CD4-positive, alpha-beta T cell treated with Interferon alpha-2 for 1 hour (primary cell): ENCODE results near the gene MMP7.

Source experiments
- DNase-seq, 2 donors: peaks; one replicate each; pipeline ENCODE4 v3.0.0-alpha.2; 2020 to 2022

MMP7 gene

GRCh38 chr11:102530558-102530957 lies at the start of gene MMP7:
Gene MMP7, minus strand, starts transcription at chr11:102530747. Its CDS starts 47 bp downstream, at chr11:102530700.
- DNase-seq = no peak

- no peak for DNase-seq
Measured at GRCh38 chr11:102577723-102578122, 47.2 kb upstream of the MMP7 start.

DNA sequence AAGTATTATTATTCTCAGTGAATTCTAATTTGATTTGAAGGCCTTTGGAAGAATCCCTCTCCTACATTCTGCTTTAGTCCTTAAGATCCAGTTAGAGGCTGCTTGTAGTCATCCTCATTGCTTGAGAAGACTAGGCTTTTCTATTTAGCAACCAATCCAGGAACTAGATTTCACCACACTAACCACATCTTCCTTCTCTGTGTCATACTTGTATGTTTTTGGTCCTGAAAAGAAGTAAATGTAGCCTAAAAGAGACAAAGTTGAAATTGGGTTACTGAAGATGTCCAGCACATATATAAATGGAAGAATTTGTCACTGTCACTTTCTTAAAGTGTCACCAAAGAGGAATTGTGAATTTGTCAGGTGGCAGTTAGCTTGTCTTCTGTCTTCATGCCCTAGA lies 46.6 kb upstream of the MMP7 start:
- peak in 1 of 2 donors; percentile 25 for DNase-seq

DNA sequence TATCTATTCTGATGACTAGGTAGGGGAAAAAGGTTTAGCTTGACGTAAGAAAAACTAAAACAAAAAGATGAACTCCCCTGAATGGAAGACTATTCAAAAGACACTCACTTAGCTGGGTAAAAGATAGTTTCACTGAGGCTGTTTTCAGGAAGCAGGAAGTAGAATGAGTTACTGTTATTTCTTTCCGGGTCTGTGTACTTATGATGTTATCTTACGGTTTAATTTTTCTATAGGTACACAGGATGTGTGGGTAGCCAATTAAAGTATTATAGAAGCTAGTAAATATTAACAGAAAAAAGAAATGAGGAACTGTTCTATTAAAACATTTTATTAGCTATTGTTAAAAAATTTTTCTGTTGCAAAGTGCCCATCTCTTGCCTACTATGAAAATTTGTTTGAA lies 45.8 kb upstream of the MMP7 start:
- peak in 1 of 2 donors; percentile 12 for DNase-seq

DNA sequence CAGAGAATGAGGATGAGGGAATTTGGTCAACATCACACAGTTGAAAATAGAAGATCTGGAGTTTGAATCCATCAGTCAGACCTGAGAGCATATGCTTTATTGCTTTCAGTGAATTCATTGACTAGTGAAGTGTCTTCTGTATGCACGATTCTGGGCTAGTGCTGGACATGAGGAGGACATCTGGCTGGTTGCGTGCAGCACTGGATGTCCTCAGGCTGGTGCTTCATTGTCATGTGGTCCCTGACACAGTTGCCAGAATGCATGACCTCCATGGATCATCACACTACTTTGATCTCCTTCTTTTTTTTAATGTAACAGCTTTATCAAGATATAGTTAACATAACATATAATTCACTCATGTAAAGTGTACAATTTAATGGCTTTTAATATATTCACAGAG lies 44.5 kb upstream of the MMP7 start:
- DNase-seq = no peak

DNA sequence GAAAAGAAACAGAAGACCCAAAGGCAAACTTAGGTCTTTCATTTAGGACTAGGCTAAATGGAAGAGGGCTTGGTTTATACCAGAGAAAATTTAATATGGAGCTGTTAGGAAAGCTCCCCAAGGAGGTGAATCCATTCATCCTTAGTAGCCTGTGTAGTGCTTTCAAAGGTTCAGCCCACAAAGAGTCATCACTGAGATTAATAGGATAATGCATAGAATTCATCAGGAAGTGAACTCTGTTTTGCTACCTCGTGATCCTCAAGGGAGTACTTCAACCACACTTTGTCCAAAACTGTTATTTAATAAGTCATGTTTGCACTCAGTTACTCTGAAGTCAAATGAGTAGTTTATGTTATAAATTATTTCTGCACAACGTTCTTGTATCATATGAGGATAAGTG lies 43.3 kb upstream of the MMP7 start:
- no peak for DNase-seq

GRCh38 chr11:102572554-102573220 lies 42.1 kb upstream of the MMP7 start:
- DNase-seq = no peak

DNA sequence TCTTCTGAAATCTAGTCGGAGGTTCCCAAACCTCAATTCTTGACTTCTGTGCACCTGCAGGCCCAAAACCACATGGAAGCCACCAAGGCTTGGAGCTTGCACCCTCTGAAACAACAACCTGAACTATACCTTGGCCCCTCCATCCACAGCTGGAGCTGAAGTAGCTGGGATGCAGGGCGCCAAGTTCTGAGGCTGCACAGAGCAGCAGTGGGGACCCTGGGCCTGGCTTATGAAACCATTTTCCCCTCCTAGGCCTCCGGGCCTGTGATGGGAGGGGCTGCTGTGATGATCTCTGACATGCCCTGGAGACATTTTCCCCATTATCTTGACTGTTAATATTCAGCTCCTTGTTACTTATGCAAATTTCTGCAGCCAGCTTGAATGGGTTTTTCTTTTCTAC lies 38.3 kb upstream of the MMP7 start:
- DNase-seq = no peak

- DNase-seq = no peak
Measured at GRCh38 chr11:102566112-102566511, 35.6 kb upstream of the MMP7 start.

DNA sequence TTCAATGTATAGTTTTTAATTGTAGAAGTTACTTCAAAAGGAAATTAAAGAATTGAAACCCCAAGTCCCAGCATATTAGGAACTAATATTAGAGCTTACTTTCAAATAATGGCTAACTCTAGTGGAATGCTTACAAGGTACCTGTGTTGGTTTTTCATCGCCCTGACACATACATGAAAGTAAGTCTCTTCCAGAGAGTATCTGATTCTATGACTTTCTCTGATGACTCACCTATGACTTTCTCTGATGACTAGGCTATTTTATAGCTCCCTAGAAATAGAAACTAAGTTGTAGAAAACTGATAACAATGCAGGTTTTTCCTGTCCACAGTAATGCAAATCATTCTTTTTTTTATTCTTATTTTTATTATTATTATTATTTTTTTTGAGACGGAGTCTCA lies 33.6 kb upstream of the MMP7 start:
- no peak for DNase-seq

DNA sequence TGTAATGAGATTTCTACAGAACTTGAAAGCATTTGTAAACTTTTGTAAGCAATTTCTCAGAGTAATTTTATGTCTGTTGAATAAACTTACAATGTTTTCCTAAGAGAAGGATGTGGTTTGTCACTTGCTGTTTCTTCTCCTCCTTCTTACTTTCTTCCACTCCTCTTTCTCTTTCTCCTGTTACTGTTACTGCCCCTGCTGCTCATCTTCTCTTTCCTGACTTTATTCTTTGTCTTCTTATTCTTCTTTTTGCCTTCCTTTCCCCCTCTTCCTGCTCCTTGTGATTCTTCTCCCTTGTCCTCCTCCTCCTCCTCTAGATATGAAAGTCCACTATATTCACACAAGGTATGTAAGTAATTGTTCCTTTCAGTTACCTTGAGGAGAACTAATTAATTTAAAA lies 31.1 kb upstream of the MMP7 start:
- DNase-seq = no peak

- DNase-seq = peak in 1 of 2 donors; percentile 45
Measured at GRCh38 chr11:102560555-102561011, 30.0 kb upstream of the MMP7 start.

DNA sequence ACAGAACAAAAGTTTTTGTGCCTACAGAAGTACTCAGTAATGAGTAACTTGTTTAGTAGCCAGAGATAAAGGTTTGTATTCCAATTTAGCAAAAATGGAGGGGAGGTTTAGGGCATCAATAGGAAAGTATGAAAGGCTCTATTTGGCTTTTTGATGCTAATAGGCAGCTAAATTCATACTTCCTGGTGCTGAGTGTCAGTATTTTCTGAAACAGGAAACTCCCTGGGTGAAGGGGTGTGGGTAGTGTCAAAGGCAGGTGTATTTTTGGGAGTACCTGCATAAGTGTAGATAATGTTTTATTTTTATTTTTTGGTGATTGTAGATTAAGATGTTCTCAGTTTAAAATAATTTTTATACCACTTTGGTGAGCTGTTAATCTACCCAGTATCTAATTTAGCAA lies 29.3 kb upstream of the MMP7 start:
- DNase-seq = peak; percentile 17 to 34

GRCh38 chr11:102555091-102555490 lies 24.5 kb upstream of the MMP7 start:
- no peak for DNase-seq

DNA sequence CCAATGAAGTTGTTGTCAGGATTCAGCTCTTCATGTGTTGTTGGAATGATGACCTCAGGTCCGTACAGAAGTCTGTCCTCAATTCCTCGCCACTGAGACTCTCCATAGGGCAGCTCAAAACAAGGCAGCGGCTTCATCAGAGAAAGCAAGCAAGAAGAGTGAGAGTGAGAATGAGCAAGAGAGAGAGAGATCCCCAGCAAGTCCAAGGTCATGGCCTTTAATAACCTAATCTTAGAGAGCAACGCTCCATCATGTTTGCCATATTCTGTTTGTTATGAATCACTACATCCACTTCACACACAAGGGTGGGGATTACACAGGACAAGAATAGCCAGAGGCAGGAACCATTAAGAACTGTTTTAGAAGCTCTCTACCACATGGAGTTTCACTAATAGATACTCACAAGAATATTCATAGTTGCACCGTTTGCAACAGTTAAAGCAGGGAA lies 23.3 kb upstream of the MMP7 start:
- no peak for DNase-seq

DNA sequence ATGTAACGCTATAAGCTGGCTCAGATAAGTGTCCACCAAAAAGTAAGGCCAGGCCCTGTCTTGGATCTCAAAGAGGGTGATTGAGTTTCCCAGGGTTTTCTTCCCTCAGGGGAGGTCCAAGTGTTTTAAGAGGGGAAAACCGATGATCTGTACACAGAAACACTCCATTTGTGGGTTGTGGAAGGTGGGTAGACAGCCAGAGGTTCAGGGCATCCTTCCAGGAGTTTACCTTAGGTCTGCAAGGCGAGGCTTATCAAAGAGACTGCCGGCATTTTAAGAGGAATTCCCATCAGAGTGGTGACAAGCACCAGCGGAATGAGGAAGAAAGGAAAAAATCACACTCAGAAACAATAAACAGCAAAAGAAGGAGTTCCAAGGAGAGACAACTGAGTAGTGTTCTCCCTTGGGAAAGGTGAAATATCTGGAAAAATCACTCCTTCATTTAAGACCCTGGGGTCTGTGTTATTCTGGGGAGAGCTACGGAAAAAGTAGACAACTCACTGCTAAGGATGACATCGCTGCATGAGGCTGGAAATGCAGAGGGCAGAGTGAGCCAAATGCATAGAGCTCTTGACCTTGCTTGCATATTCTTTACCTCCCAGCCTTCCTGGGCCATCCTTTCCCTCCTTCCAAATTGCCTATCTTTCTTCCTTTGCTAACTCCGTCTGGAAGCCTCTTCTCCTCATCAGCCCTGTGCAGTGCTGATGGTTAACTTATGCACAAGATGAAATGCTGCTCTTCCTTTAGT lies 22.1 kb upstream of the MMP7 start:
- DNase-seq = no peak

DNA sequence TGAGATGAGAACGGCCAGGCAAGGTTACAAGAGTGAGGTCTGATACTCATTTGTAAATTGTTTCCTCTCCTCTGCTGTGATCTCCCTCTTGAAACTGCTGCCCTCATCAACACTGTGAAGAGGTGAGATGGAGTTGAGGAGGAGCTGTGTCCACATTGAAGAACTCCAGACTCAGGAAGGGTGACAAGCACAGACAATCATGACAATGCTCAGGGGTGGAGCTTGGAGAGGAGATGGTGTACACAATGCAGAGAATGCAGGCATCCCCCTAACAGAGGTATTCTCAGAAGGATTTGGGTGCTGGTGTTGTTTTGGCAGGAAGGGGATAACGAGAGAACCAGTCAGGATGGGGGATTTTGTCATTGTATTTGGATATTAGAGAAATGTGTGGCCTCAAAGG lies 21.5 kb upstream of the MMP7 start:
- DNase-seq = no peak

DNA sequence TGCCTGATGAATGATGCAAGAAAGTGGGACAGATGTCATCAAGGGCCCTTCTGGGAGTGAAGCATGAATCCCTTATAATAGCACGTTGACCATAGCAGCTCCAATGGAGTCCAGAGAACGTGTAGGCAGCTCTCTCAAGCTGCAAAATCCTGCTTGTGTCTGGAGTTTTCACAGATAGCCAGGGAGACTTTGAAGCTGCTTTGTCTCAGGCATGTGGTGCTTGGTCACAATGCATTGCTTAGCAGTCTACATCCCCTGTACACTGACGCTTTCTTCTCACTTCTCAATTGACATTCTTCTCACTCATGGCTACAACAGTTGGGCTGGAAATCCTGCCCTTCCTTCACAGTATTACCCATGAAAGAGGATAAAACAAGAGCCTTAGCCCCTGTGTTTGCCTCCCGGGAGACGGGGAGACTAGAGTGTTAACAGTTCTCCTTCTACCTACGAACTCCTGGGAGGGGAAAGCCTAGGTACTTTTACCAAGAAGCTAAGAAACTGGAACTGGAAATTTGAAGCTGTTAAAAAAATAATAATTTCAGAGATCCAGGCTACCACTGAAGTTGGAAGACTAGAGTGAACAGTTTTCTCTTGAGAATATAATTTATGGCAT lies 20.7 kb upstream of the MMP7 start:
- DNase-seq = no peak

- DNase-seq = peak; percentile 29 to 68
Measured at GRCh38 chr11:102546923-102547471, 16.4 kb upstream of the MMP7 start.

GRCh38 chr11:102546427-102546826 lies 15.9 kb upstream of the MMP7 start:
- peak in 1 of 2 donors; percentile 41 for DNase-seq

GRCh38 chr11:102545701-102546100 lies 15.2 kb upstream of the MMP7 start:
- DNase-seq = no peak

GRCh38 chr11:102544594-102544993 lies 14.0 kb upstream of the MMP7 start:
- no peak for DNase-seq

DNA sequence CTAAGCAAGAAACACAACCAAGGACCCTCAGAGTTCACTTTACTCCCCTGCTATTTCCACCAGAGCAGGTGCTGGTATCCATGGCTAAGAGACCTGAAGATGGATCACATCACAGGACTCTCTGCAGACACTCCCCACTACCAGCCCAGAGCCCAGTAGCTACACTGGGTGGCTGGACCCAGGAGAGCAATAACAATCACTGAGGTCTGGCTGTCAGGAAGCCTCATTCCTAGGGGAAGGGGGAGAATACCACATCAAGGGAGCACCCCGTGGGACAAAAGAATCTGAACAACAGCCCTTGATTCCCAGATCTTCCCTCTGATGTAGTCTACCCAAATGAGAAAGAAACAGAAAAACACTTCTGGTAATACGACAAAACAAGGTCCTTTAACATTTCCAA lies 9.0 kb upstream of the MMP7 start:
- DNase-seq = no peak

GRCh38 chr11:102538932-102539331 lies 8.4 kb upstream of the MMP7 start:
- no peak for DNase-seq
